Stimulated activated naive CD4-positive, alpha-beta T cell treated with Interleukin-2 at 50 U/mL for 16 hours (primary cell): ENCODE measurements around the gene SMAD2.

Experiments used
- DNase-seq: peaks from one replicate; lab custom pipeline; 2025; lab: John Stamatoyannopoulos, UW

SMAD2 gene

GRCh38 chr18:47931718-47932103, 1.3 kb upstream of the SMAD2 start:
- DNase-seq, result no peak

GRCh38 chr18:47930931-47931717, 665 bp upstream of the SMAD2 start:
- DNase-seq, result peak; percentile 95

- no peak for DNase-seq
Observed at GRCh38 chr18:47929681-47930198, 719 bp downstream of the SMAD2 start.

DNA sequence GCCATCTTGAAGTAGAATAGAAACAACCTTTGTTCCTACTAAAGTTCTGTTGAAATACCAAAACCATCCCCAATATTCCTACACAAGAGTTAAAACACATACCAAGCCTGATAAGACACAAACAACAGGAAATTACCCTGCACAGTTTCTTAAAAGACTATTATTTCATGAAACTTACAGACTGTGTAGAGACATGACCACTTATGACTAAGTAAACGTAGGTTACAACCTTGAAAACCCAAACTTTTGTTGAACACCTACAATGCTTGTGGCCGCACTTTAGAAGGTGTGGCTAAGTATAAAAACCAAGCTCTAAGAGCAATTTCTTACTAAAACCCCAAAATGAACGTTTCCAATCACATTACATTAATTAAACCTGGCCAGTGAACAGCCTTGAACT, 2.0 kb downstream of the SMAD2 start:
- no peak for DNase-seq

- DNase-seq, result no peak
Observed at GRCh38 chr18:47926101-47926850, 4.2 kb downstream of the SMAD2 start.

DNA sequence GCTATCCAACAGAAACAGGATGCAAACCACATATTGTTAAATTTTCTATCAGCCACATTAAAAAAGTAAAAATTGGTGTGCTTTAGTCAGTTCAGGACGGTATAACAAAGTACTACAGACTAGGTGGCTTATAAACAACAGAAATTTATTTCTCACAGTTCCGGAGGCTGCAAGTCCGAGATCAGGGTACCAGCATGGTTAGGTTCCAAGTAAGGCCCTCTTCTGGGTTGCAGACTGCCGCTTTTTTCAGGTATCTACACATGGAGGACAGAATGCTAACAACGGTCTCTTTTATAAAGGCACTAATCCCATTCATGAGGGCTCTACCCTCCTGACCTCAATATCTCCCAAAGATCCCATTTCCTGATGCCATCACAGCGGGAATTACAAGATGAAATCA, 10.5 kb downstream of the SMAD2 start:
- no peak for DNase-seq

GRCh38 chr18:47917923-47918610, 12.4 kb downstream of the SMAD2 start:
- DNase-seq, result no peak

GRCh38 chr18:47915930-47916329, 14.5 kb downstream of the SMAD2 start:
- no peak for DNase-seq

- DNase-seq, result no peak
Observed at GRCh38 chr18:47915229-47915628, 15.2 kb downstream of the SMAD2 start.

GRCh38 chr18:47912794-47913585, 17.5 kb downstream of the SMAD2 start:
- no peak for DNase-seq

DNA sequence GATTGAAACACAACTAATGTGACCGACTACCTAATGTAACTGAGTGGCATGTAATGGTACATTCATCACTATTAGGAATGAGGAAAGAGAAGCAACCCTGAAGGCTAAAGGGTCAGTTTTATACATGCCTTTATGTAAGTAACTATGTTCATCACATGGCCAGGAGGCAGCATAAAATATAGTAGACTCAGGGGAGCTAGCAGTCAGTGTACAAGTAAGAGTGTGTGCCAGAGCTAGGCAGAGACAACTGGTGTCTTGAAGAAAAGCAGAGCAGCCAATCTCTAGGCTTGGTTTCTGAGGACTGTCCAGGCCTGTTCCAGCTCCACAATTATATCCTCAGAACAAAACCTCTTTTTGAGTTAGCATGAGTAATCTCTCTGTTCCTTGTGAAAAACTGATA, 18.1 kb downstream of the SMAD2 start:
- DNase-seq, result no peak

DNA sequence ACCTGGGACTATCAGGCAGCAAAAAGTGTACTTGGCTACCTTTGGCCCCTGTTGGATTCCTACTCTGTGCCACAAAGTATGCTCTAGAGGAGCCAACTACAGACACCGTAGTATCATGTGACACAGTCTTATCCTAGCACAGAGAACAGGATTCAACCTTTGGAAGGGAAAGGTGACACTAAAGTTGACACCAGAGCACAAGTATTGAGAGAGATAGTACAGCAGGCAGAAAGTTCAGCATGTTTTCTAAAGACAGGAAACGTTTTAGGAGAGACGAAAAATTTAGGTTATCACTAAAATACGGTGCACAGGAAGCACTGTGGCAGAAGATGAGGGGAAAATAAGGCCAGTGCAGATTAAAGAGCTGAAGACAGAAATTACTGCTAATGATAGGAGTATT, 18.6 kb downstream of the SMAD2 start:
- no peak for DNase-seq

GRCh38 chr18:47909484-47909883, 21.0 kb downstream of the SMAD2 start:
- DNase-seq, result no peak

DNA sequence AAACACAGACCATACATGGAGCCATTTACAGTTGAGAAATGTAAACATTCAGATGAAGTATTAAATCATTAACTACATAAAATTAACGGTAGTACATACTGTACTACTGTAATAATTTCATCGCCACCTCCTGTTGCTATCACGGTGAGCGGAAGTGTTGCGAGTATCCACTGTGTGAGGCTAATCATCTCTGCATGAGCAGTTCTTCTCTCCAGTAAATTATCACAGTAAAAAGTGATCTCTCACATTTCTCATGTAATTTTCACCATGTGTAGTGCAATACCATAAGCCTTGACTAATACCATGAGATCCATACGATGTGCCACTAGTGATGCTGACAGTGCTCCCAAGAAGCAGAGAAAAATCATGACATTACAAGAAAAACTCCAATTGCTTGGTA, 21.9 kb downstream of the SMAD2 start:
- no peak for DNase-seq

DNA sequence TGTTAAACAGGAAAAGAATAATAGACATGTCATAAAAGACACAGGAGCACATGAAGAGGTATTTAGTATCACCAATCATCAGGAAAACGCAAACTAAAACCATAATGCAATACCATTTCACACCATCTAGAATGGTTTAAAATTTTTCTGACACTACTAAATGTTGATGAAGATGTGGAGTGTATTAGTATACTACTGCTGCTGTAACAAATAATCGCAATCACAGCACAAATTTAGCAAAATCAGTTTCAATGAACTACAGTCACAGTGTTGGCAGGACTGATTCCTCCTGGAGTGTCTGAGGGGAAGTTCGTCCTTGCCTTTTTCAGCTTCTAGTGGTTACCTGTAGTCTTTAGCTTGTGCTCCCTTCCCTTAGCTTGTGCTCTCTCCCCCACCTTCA, 24.1 kb downstream of the SMAD2 start:
- DNase-seq, result no peak

- no peak for DNase-seq
Observed at GRCh38 chr18:47903809-47904208, 26.6 kb downstream of the SMAD2 start.

DNA sequence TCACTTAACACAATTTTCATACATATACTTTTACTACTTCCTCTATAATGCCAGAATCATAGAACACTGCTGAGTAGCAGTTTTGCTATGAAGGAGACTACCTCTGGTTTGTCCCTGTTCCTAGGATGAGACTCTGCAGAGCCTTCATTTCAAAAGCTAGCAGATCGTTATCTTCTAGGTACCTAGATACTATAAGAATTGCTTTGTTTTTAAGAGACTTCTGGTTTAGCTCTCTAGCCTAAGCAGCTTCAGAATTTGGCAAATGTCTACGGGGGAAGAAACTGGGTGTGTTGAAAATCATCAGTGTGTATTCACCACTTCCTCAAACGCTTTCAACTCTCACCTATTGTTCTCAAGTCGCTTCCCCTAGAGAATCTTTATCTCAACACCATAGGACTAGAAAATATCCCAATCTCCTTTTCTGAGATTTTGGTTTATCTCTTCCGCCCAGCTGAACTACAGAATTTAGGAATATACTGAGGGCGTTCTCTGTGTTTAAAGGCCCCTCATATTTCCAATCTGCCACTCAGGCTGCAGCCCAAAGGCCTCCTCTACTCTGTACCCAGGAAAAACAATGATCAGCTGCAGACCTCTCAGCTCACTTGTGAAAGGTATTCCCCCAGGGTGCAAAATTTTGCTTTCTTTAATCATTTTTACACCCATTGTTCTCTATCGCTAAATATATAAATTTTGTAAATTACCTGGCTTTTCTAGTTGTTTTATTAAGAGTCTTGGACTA, 28.7 kb downstream of the SMAD2 start:
- DNase-seq, result no peak

DNA sequence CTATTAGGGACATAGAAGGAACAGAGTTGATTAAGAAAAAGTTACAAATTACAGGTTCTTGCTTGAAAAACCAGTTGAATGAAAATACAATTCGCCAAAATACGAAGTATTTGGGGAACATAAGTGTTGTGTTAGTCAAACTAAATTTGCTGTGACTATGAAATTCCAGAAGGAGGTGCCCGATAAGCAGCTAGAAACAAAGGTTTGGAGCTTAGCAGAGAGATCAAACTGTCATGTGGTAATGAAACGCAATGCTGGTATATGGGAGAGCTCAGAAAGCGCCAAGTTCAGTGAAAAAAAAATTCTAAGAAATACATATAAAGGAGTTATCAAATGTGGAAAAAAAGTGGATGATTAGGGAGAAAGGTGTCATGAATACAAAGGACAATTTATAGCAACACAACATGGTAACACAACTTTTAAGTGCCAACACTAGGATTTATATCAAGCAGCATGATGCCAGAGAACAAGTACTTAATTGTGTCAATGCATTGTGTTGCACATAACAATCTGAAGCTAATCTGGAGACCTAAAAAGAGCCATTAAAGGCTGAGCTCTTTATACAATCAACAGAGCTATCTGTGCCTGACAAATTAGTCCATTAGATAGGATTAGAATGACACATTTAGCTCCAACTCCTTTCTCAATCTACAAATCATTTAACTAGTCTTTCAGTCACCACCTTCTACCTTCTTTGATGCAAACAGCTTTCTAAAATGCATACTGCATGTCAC, 31.2 kb downstream of the SMAD2 start:
- DNase-seq, result no peak

GRCh38 chr18:47898696-47899095, 31.8 kb downstream of the SMAD2 start:
- DNase-seq, result no peak

DNA sequence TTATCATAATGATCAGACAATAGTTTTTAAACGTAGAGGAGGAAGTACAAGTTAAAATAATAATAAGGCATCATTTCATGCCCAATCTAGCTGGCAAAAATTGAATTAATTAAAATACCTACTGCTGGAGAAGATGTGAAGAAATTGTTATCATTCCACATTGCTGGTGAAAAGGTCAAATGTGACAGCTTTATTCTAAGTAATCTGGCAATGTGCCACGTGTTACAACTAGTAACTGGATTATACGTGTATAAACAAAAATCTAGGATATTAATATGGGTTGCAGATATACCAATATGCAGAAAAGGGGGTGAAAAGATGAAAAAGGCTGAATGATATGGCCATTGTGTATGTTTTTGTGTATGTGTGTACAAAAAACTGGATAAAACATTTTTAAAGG, 32.4 kb downstream of the SMAD2 start:
- no peak for DNase-seq
